Natural killer cell (primary cell): Measurements from ENCODE around the gene VWA8. TPM values are rescaled to one million over a fixed set of nuclear protein-coding genes. Genes with fewer than 3 reads are reported as not detected.

Source experiments
- ATAC-seq, 3 donors: fragments of 150-1000 bp in 2 of 3; fragments of 200-7000 bp in 1 of 3; cut with Tn5 transposase; 1 replicate in 1 of 3; 2 replicates in 2 of 3; pipeline ENCODE4 v1.10.0; 2021; ENCODE audit warnings: mild to moderate bottlenecking in 2 of 3, moderate library complexity in 2 of 3
- DNase-seq, 2 donors: peaks; one replicate each; pipeline versions ENCODE4 v3.0.0 to v3.0.0-alpha.2; 2013 to 2021; ENCODE audit warnings: mixed read lengths in 1 of 2
- H3K27ac ChIP-seq: one replicate; pipeline ENCODE4 v1.5.1; 2013; ENCODE audit warnings: mild to moderate bottlenecking, low read length
- H3K27me3 ChIP-seq: one replicate; pipeline ENCODE4 v1.6.1; 2013; ENCODE audit warnings: low read length; ENCODE audit not compliant: control insufficient read depth, insufficient read depth
- H3K36me3 ChIP-seq: one replicate; pipeline ENCODE4 v1.6.1; 2013; ENCODE audit warnings: low read length; ENCODE audit not compliant: control insufficient read depth, insufficient read depth
- H3K4me1 ChIP-seq: one replicate; pipeline ENCODE4 v1.6.1; 2013; ENCODE audit warnings: low read length; ENCODE audit not compliant: control insufficient read depth, insufficient read depth
- H3K4me3 ChIP-seq: one replicate; pipeline ENCODE4 v1.5.1; 2013; ENCODE audit warnings: low read length
- H3K9me3 ChIP-seq: one replicate; pipeline ENCODE4 v1.6.1; 2013; ENCODE audit warnings: low read length; ENCODE audit not compliant: control insufficient read depth, insufficient read depth
- H3K27ac Mint-ChIP-seq, 2 donors: one replicate each; pipeline ENCODE4 v1.8.0; 2022; ENCODE audit warnings: mild to moderate bottlenecking in 2 of 2, mixed read lengths in 2 of 2, moderate library complexity in 1 of 2
- H3K27me3 Mint-ChIP-seq, 2 donors: one replicate each; pipeline ENCODE4 v1.8.0; 2022; ENCODE audit warnings: low read depth in 2 of 2, mixed read lengths in 2 of 2
- H3K36me3 Mint-ChIP-seq: one replicate; pipeline ENCODE4 v1.8.0; 2022; ENCODE audit warnings: mixed read lengths
- H3K4me1 Mint-ChIP-seq, 2 donors: one replicate each; pipeline ENCODE4 v1.8.0; 2022; ENCODE audit warnings: mixed read lengths in 2 of 2
- H3K4me3 Mint-ChIP-seq: one replicate; pipeline ENCODE4 v1.8.0; 2022; ENCODE audit warnings: mild to moderate bottlenecking, moderate library complexity, mixed read lengths
- H3K9me3 Mint-ChIP-seq, 2 donors: one replicate each; pipeline ENCODE4 v1.8.0; 2022; ENCODE audit warnings: mixed read lengths in 2 of 2
- WGBS: methylation state at CpG from one replicate; pipeline ENCODE4 v1.1.7; 2013; ENCODE audit warnings: missing lambda C conversion rate; ENCODE audit not compliant: insufficient coverage; 5-methylcytosine and 5-hydroxymethylcytosine counted together
- intact Hi-C: fragments of 100-400 bp; cut with micrococcal nuclease; formaldehyde crosslinking; loops from one replicate; pipeline ENCODE4 v1.14.2; 2022
- total RNA-seq, 4 donors: library from RNA; stranded (reverse); fragments of 120-200 nt in 1 of 4; gene quantifications; one replicate each; pipeline versions ENCODE4 v1.2.3 to v1.2.4, GENCODE V29; 2013 to 2022
- TF ChIP-seq, protein P1 (sequence below): fragments of 200-600 bp; IDR thresholded peaks from one replicate; pipeline ENCODE4 v1.8.0; 2022; ENCODE audit warnings: antibody characterized with exemption

VWA8 gene
- total RNA-seq, 3 donors from 2014 or later (not counting 1 experiment from before 2014, with no cell fraction given), result 21.9 to 27.5 (median 22.6) TPM

DNA sequence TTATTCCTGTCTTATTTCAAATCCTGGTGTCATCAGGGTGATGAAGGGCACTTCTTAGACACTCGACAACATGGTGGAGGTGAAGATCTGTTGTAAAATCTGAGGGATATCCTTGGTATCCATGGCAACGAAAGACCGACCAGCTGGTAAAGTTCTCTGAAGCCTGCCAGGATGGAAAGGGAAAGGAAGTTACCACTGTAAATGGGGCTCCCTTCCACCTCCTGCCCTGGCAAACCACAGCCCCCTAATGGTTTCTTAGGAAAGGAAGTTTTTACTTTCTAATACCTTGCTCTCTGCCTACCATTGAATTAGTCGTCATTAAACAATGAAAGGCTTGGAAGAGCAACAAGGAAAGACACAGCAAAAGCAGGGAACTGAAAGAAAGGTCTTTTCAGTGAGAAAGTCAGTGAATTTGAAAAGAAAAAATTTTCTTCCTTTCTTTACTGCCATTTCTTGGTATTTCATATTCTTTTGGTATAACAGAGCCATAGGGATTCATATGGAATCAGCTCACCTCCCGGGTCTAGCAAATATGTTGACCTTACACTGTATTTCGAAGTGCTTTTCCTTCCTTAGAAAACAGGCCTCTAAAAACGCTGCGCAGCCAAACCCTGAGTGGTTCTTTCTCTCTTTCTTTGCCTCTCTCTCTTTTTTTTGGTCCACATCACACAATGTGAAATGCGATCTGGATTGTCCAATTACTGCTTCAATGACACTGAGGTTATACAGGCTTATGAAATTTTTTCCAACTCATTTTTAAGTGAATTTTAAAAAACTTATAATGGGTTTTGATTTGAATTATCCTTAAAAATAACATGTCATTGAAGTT lies 392.6 kb downstream of the VWA8 start:
- no peaks in the 10 kb centered on the region for H3K27me3 ChIP-seq
- peaks cover 0 to 6% of the 10 kb centered on the region in 2 donors for H3K4me1 Mint-ChIP-seq
- H3K4me3 ChIP-seq, result no peak overlapping the region
- intact Hi-C loops, result no loop called here
- DNase-seq (no peak), ATAC-seq (no peak)
- H3K4me1 ChIP-seq, result no peaks in the 10 kb centered on the region
- no peak overlapping the region for H3K4me3 Mint-ChIP-seq
- no peaks in the 10 kb centered on the region for H3K9me3 Mint-ChIP-seq
- peaks cover 3% of the 10 kb centered on the region for H3K36me3 ChIP-seq
- TF ChIP-seq, protein P1, sequence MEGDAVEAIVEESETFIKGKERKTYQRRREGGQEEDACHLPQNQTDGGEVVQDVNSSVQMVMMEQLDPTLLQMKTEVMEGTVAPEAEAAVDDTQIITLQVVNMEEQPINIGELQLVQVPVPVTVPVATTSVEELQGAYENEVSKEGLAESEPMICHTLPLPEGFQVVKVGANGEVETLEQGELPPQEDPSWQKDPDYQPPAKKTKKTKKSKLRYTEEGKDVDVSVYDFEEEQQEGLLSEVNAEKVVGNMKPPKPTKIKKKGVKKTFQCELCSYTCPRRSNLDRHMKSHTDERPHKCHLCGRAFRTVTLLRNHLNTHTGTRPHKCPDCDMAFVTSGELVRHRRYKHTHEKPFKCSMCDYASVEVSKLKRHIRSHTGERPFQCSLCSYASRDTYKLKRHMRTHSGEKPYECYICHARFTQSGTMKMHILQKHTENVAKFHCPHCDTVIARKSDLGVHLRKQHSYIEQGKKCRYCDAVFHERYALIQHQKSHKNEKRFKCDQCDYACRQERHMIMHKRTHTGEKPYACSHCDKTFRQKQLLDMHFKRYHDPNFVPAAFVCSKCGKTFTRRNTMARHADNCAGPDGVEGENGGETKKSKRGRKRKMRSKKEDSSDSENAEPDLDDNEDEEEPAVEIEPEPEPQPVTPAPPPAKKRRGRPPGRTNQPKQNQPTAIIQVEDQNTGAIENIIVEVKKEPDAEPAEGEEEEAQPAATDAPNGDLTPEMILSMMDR, result no peak
- H3K36me3 Mint-ChIP-seq, result no peaks in the 10 kb centered on the region
- peak overlapping the region in 1 of 2 donors; percentile 34 for H3K27ac Mint-ChIP-seq
- WGBS, result 94% methylated on average over 8 of the region's 9 CpGs
- H3K27me3 Mint-ChIP-seq, result no peaks in the 10 kb centered on the region
- H3K27ac ChIP-seq, result no peak overlapping the region
- H3K9me3 ChIP-seq, result no peaks in the 10 kb centered on the region

DNA sequence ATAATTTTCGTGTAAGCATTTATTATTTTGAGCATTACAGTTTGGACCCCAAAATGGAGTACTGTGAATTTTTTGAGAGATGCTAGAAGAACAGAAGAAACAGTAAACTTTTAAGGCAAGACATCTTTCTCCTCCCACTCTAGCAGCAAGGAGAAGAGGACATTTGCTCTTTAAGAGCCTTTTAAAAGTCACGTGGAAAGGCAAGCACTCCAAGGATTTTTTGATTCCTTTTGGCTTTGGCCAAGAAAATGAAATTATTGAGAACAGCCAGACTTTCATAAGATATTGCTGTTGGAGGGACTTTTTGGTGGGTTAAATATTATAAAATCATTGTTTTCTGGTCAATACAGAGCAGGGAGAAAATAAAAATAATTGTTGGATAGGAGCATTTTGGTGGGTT lies 393.5 kb downstream of the VWA8 start:
- no peaks in the 10 kb centered on the region for H3K9me3 ChIP-seq
- Mint-ChIP-seq H3K4me1 (peaks cover 0 to 9% of the 10 kb centered on the region in 2 donors), H3K36me3 (no peaks in the 10 kb centered on the region), H3K9me3 (no peaks in the 10 kb centered on the region), H3K27me3 (no peaks in the 10 kb centered on the region), H3K27ac (no peak overlapping the region), H3K4me3 (no peak overlapping the region)
- H3K27ac ChIP-seq, result no peak overlapping the region
- ATAC-seq (no peak), DNase-seq (no peak)
- H3K4me3 ChIP-seq, result no peak overlapping the region
- H3K36me3 ChIP-seq, result peaks cover 3% of the 10 kb centered on the region
- H3K4me1 ChIP-seq, result no peaks in the 10 kb centered on the region
- no peaks in the 10 kb centered on the region for H3K27me3 ChIP-seq
- WGBS, result 93% methylated on average over 1 of the region's 2 CpGs
- intact Hi-C loops, result no loop called here
- TF ChIP-seq, protein P1, result no peak

DNA sequence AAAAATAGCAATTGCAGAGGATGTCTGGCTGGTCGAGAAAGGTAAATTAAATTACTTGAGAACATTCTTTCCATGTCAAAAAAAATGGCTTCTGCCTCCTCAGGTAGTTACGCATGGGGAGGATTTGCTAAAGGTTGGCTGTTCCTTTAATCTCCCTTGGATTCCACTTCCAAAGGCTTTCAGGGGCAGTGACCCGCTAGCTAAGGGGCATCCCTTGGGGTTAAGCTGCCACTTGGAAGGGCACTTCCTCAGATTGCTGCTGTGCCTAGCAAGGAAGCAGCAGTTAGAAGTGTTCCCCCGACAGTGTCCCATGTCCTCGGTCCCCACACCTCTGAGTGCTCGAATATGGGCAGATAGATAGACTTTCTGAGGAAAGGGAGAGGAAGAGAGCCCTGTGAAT lies 395.1 kb downstream of the VWA8 start:
- Histone ChIP-seq H3K9me3 (no peaks in the 10 kb centered on the region), H3K36me3 (peaks cover 3% of the 10 kb centered on the region), H3K27ac (no peak overlapping the region), H3K4me3 (no peak overlapping the region), H3K4me1 (no peaks in the 10 kb centered on the region), H3K27me3 (no peaks in the 10 kb centered on the region)
- Mint-ChIP-seq H3K9me3 (no peaks in the 10 kb centered on the region), H3K4me3 (no peak overlapping the region), H3K36me3 (no peaks in the 10 kb centered on the region), H3K27ac (no peak overlapping the region), H3K4me1 (peaks cover 0 to 9% of the 10 kb centered on the region in 2 donors), H3K27me3 (no peaks in the 10 kb centered on the region)
- TF ChIP-seq, protein P1, result no peak
- 96% methylated on average over 6 of the region's 6 CpGs for WGBS
- DNase-seq (no peak), ATAC-seq (no peak)
- intact Hi-C loops, result no loop called here
